Right lobe of liver (tissue), 4 donors: ENCODE measurements around the gene GATC.

Experiments used
- POLR2A ChIP-seq: fragments of 450-650 bp; IDR thresholded peaks from one replicate; pipeline ENCODE4 v1.6.1; 2017; ENCODE audit warnings: antibody characterized with exemption, mild to moderate bottlenecking
- TF ChIP-seq, protein P1 (sequence below), 4 donors: fragments of 200-600 bp in 3 of 4; fragments of 450-650 bp in 1 of 4; IDR thresholded peaks; one replicate each; pipeline versions ENCODE4 v1.5.1 to v1.8.0; 2016 to 2022; ENCODE audit warnings: antibody characterized with exemption in 4 of 4, mild to moderate bottlenecking in 2 of 4
- donor health status: DM: no; HTN: no; CAD: no.
- donor health status: DM: no; HTN: no; CAD: no.
- donor health status: DM: no; HTN: yes; CAD: no.

DNA sequence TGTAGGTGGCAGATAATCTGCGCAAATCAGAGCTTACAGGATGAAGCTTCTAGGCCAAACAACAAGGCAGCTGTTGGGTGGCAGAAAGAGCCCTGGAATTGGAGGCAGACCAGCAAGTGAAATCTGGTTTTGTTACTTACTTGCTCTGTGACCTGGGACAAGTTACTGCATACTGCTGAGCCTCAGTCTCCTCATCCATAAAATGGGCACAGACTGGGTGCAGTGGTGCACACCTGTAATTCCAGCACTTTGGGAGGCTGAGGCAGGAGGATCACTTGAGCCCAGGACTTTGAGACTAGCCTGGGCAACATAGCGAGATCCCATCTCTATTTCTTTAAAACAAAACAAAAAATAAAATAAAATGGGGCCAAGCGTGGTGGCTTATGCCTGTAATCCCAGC is 39.7 kb upstream of the GATC start:
- TF ChIP-seq POLR2A, result no peak
- TF ChIP-seq, protein P1, sequence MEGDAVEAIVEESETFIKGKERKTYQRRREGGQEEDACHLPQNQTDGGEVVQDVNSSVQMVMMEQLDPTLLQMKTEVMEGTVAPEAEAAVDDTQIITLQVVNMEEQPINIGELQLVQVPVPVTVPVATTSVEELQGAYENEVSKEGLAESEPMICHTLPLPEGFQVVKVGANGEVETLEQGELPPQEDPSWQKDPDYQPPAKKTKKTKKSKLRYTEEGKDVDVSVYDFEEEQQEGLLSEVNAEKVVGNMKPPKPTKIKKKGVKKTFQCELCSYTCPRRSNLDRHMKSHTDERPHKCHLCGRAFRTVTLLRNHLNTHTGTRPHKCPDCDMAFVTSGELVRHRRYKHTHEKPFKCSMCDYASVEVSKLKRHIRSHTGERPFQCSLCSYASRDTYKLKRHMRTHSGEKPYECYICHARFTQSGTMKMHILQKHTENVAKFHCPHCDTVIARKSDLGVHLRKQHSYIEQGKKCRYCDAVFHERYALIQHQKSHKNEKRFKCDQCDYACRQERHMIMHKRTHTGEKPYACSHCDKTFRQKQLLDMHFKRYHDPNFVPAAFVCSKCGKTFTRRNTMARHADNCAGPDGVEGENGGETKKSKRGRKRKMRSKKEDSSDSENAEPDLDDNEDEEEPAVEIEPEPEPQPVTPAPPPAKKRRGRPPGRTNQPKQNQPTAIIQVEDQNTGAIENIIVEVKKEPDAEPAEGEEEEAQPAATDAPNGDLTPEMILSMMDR (IDR thresholded peaks at IDR 0.05), result no peak
